ENCODE results near the gene KIF4A.
"Not testable (repeated sequence)": the region's sequence is repeated elsewhere in the genome, so short reads cannot be mapped to it uniquely, and the experiment has no call there.

The KIF4A gene

DNA sequence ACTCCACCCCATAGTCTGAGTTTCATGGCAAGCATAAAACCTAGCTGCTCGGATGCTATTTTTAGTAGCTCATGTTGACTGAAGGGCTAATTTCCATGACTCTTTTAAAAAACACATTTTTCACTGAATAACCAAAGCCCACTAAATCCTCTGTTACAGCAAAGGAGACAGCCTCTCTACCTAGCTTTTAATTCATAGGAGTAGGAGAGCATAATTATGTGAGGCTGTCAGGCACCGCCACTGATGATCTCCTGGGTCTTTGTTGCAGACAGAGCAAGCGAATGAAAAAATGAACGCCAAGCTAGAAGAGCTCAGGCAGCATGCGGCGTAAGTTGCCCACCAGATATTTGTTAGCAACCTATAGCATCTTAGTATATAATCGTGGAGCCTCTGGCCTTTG is 53.5 kb downstream of the KIF4A start:
- Histone ChIP-seq H3K27me3 (replicated peaks; ENCODE audit: insufficient read depth, low read length) (no peaks in the 10 kb centered on the region), H3K9me2 (replicated peaks; ENCODE audit: insufficient read depth, low read length) (no peaks in the 10 kb centered on the region), H3K9ac (ENCODE audit: low read length) (no peak overlapping the region), H3K4me1 (ENCODE audit: low read length) (no peaks in the 10 kb centered on the region), H4K20me1 (ENCODE audit: insufficient read depth, low read length) (no peaks in the 10 kb centered on the region), H3K4me3 (ENCODE audit: low read length) (no peak overlapping the region), H3K36me3 (replicated peaks; ENCODE audit: insufficient read depth, low read length) (no peaks in the 10 kb centered on the region), H3K27ac (ENCODE audit: low read length) (no peak overlapping the region), H3K9me3 (replicated peaks; ENCODE audit: insufficient read depth, low read length) (no peaks in the 10 kb centered on the region), H2AFZ (ENCODE audit: low read length) (no peak overlapping the region), H3K4me2 (ENCODE audit: low read depth, low read length) (no peak overlapping the region), H3F3A (ENCODE audit: insufficient read depth, low read length) (no peaks in the 10 kb centered on the region), H3K79me2 (ENCODE audit: low read length) (no peaks in the 10 kb centered on the region)
- TF ChIP-seq, protein P1, sequence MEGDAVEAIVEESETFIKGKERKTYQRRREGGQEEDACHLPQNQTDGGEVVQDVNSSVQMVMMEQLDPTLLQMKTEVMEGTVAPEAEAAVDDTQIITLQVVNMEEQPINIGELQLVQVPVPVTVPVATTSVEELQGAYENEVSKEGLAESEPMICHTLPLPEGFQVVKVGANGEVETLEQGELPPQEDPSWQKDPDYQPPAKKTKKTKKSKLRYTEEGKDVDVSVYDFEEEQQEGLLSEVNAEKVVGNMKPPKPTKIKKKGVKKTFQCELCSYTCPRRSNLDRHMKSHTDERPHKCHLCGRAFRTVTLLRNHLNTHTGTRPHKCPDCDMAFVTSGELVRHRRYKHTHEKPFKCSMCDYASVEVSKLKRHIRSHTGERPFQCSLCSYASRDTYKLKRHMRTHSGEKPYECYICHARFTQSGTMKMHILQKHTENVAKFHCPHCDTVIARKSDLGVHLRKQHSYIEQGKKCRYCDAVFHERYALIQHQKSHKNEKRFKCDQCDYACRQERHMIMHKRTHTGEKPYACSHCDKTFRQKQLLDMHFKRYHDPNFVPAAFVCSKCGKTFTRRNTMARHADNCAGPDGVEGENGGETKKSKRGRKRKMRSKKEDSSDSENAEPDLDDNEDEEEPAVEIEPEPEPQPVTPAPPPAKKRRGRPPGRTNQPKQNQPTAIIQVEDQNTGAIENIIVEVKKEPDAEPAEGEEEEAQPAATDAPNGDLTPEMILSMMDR (IDR thresholded peaks at IDR 0.05; ENCODE audit: low read length) = no peak
- TF ChIP-seq EZH2phosphoT487 (IDR thresholded peaks at IDR 0.05; ENCODE audit: low read length) (no peak), EZH2 (optimal IDR thresholded peaks at IDR 0.05; ENCODE audit: low read depth, low read length) (no peak)
- no peak for DNase-seq

DNA sequence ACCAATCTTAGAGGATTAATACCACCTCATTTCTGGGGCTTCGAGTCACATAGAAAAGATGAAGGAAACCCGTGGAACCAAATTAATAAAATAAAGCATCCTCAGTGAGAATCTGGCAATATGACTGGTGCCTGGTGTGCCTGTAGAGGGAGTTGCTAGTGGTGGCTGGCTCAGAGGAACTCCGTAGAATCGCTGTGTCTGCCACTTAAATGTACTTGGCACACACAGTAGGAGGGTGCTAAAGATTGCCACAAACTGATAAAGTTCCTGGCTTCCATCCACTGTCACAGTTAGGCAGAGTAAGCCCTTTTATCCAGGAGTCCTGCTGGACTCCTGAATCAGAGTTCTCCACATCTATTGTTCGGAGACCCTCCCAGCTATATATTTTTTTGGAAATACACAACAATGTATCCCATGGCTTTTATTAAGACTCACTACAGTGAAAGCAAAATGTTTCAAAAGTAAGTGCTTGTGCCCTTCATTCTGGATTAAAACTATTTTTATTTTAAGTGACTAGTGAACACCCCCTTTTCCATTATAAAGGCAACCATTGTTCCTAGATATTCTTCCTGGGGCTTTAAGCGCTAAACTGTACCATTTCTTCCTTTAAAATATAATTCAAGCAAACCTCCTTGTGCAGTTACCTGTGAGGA is 56.6 kb downstream of the KIF4A start:
- H3K4me2 ChIP-seq (ENCODE audit: low read depth, low read length) = no peak overlapping the region

DNA sequence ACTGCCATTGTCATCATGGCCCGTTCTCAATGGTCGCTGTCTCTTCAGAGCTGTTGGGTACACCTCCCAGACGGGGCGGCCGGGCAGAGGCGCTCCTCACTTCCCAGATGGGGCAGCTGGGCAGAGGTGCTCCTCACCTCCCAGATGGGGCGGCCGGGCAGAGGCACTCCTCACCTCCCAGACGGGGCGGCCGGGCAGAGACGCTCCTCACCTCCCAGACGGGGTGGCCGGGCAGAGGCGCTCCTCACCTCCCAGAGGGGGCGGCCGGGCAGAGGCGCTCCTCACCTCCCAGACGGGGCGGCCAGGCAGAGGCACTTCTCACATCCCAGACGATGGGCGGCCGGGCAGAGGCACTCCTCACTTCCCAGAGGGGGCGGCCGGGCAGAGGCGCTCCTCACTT is 58.9 kb downstream of the KIF4A start:
- not testable (repeated sequence) for H3K9ac ChIP-seq (ENCODE audit: low read length); DNase-seq; H3K4me1 ChIP-seq (ENCODE audit: low read length); H3K36me3 ChIP-seq (replicated peaks; ENCODE audit: insufficient read depth, low read length); H3K27me3 ChIP-seq (replicated peaks; ENCODE audit: insufficient read depth, low read length); H3K4me3 ChIP-seq (ENCODE audit: low read length); H3K27ac ChIP-seq (ENCODE audit: low read length); H3F3A ChIP-seq (ENCODE audit: insufficient read depth, low read length); H3K9me2 ChIP-seq (replicated peaks; ENCODE audit: insufficient read depth, low read length); H2AFZ ChIP-seq (ENCODE audit: low read length); H3K4me2 ChIP-seq (ENCODE audit: low read depth, low read length); H3K79me2 ChIP-seq (ENCODE audit: low read length); H3K9me3 ChIP-seq (replicated peaks; ENCODE audit: insufficient read depth, low read length); H4K20me1 ChIP-seq (ENCODE audit: insufficient read depth, low read length)

More for the DNA sequence above, 56.6 kb downstream of the KIF4A start:
- Histone ChIP-seq H3K9me3 (replicated peaks; ENCODE audit: insufficient read depth, low read length) (no peaks in the 10 kb centered on the region), H3K27me3 (replicated peaks; ENCODE audit: insufficient read depth, low read length) (no peaks in the 10 kb centered on the region), H2AFZ (ENCODE audit: low read length) (no peak overlapping the region), H3F3A (ENCODE audit: insufficient read depth, low read length) (no peaks in the 10 kb centered on the region), H3K4me3 (ENCODE audit: low read length) (no peak overlapping the region), H4K20me1 (ENCODE audit: insufficient read depth, low read length) (no peaks in the 10 kb centered on the region), H3K9me2 (replicated peaks; ENCODE audit: insufficient read depth, low read length) (no peaks in the 10 kb centered on the region), H3K9ac (ENCODE audit: low read length) (no peak overlapping the region), H3K27ac (ENCODE audit: low read length) (no peak overlapping the region), H3K4me1 (ENCODE audit: low read length) (no peaks in the 10 kb centered on the region), H3K36me3 (replicated peaks; ENCODE audit: insufficient read depth, low read length) (no peaks in the 10 kb centered on the region), H3K79me2 (ENCODE audit: low read length) (no peaks in the 10 kb centered on the region)
- DNase-seq = no peak
- TF ChIP-seq, protein P1 (IDR thresholded peaks at IDR 0.05; ENCODE audit: low read length) = no peak
- TF ChIP-seq EZH2phosphoT487 (IDR thresholded peaks at IDR 0.05; ENCODE audit: low read length) (no peak), EZH2 (optimal IDR thresholded peaks at IDR 0.05; ENCODE audit: low read depth, low read length) (no peak)

DNA sequence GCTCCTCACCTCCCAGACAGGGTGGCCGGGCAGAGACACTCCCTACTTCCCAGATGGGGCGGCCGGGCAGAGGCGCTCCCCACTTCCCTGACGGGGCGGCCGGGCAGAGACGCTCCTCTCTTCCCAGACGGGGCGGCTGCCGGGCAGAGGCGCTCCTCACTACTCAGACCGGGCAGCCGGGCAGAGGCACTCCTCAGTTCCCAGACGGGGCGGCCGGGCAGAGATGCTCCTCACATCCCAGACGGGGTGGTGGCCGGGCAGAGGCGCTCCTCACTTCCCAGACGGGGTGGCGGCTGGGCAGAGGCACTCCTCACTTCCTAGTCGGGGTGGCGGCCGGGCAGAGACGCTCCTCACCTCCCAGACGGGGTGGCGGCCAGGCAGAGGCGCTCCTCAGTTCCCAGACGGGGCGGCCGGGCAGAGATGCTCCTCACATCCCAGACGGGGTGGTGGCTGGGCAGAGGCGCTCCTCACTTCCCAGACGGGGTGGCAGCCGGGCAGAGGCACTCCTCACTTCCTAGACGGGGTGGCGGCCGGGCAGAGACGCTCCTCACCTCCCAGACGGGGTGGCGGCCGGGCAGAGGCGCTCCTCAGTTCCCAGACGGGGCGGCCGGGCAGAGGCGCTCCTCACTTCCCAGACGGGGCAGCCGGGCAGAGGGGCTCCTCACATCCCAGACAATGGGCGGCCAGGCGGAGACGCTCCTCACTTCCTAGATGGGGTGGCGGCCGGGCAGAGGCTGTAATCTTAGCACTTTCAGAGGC is 59.6 kb downstream of the KIF4A start:
- H3K4me1 ChIP-seq (ENCODE audit: low read length); H3K9me2 ChIP-seq (replicated peaks; ENCODE audit: insufficient read depth, low read length); H3F3A ChIP-seq (ENCODE audit: insufficient read depth, low read length); H3K27ac ChIP-seq (ENCODE audit: low read length); H3K27me3 ChIP-seq (replicated peaks; ENCODE audit: insufficient read depth, low read length); H3K9ac ChIP-seq (ENCODE audit: low read length); H3K9me3 ChIP-seq (replicated peaks; ENCODE audit: insufficient read depth, low read length); H4K20me1 ChIP-seq (ENCODE audit: insufficient read depth, low read length); H3K36me3 ChIP-seq (replicated peaks; ENCODE audit: insufficient read depth, low read length); H3K4me3 ChIP-seq (ENCODE audit: low read length); H3K79me2 ChIP-seq (ENCODE audit: low read length); H2AFZ ChIP-seq (ENCODE audit: low read length); H3K4me2 ChIP-seq (ENCODE audit: low read depth, low read length); DNase-seq: not testable (repeated sequence)

All from MM.1S (cell line).